HFFc6 (cell line): ENCODE data around the gene RNF181. TPM values are rescaled to one million over a fixed set of nuclear protein-coding genes. Genes with fewer than 3 reads are reported as not detected.
A peak's percentile ranks its signal among the peaks of the same experiment; 100 is the strongest.
"Not testable (repeated sequence)": the region's sequence is repeated elsewhere in the genome, so short reads cannot be mapped to it uniquely, and the experiment has no call there.

Source experiments
- DNase-seq: peaks from one replicate; pipeline ENCODE4 v3.0.0-alpha.2; 2018
- H3K27ac Mint-ChIP-seq: 2 replicates; pipeline ENCODE4 v1.8.0; 2020; ENCODE audit warnings: mild to moderate bottlenecking, mixed read lengths
- H3K27me3 Mint-ChIP-seq: 2 replicates; pipeline ENCODE4 v1.8.0; 2021; ENCODE audit warnings: mild to moderate bottlenecking, moderate library complexity, mixed read lengths; ENCODE audit not compliant: insufficient read depth
- H3K36me3 Mint-ChIP-seq: 2 replicates; pipeline ENCODE4 v1.8.0; 2021; ENCODE audit warnings: low read depth, mixed read lengths
- H3K4me1 Mint-ChIP-seq: 2 replicates; pipeline ENCODE4 v1.8.0; 2020; ENCODE audit warnings: low read depth, mixed read lengths
- H3K4me3 Mint-ChIP-seq: 2 replicates; pipeline ENCODE4 v1.8.0; 2020; ENCODE audit warnings: mild to moderate bottlenecking, moderate library complexity, mixed read lengths
- H3K9me3 Mint-ChIP-seq: 2 replicates; pipeline ENCODE4 v1.8.0; 2020; ENCODE audit warnings: mild to moderate bottlenecking, mixed read lengths
- total RNA-seq, 6 experiments: library from RNA; stranded (reverse); fragmentation: NEBNext Ultra II Directional; extraction: Animal tissue kit (Norgen Biotek cat#: 25700); gene quantifications; 2 replicates in 1 of 6; 3 replicates in 5 of 6; pipeline ENCODE4 v1.2.3, GENCODE V29; 2021
- TF ChIP-seq, protein P1 (sequence below): fragments of 200-600 bp; sonication (generic); IDR thresholded peaks from 2 replicates; pipeline ENCODE4 v1.5.0; 2021; ENCODE audit warnings: antibody characterized with exemption, mild to moderate bottlenecking

RNF181 gene
- total RNA-seq, 6 experiments from 2014 or later, result 121 to 160 (median 146) TPM

DNA sequence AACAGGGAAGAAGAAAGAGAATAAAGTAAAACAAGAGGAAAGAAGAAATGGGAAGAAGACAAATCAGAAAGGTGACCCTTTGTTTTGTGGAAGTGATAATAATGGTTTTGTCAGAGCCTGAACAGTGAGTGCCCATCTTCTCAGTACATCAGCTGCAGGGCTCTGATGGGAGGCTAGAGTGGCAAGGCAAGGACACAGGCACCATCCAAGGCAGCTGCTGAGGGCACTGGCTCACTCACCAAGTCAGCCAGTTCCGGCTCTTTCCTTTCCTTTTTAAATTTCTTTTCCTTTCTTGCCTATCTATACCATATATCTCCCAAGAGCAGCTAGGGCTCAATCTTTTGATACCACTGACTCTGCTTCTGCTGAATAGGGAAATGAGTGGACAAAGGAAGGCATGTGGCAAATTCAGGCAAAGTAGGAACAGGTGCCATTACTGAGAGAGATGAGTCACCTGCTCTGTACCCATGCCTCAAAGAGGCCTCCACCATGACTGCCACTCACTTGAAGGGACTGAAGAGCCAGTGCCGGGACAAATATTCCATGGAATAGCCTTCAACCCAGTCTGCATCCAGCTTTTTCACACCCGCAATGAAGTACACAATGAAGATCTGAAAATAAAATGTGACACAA is 40.4 kb upstream of the RNF181 start:
- Mint-ChIP-seq H3K4me3 (no peak overlapping the region), H3K9me3 (no peaks in the 10 kb centered on the region), H3K36me3 (peaks cover 16% of the 10 kb centered on the region), H3K4me1 (peaks cover 33% of the 10 kb centered on the region), H3K27me3 (no peaks in the 10 kb centered on the region), H3K27ac (no peak overlapping the region)
- TF ChIP-seq, protein P1, sequence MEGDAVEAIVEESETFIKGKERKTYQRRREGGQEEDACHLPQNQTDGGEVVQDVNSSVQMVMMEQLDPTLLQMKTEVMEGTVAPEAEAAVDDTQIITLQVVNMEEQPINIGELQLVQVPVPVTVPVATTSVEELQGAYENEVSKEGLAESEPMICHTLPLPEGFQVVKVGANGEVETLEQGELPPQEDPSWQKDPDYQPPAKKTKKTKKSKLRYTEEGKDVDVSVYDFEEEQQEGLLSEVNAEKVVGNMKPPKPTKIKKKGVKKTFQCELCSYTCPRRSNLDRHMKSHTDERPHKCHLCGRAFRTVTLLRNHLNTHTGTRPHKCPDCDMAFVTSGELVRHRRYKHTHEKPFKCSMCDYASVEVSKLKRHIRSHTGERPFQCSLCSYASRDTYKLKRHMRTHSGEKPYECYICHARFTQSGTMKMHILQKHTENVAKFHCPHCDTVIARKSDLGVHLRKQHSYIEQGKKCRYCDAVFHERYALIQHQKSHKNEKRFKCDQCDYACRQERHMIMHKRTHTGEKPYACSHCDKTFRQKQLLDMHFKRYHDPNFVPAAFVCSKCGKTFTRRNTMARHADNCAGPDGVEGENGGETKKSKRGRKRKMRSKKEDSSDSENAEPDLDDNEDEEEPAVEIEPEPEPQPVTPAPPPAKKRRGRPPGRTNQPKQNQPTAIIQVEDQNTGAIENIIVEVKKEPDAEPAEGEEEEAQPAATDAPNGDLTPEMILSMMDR, result no peak
- no peak for DNase-seq

DNA sequence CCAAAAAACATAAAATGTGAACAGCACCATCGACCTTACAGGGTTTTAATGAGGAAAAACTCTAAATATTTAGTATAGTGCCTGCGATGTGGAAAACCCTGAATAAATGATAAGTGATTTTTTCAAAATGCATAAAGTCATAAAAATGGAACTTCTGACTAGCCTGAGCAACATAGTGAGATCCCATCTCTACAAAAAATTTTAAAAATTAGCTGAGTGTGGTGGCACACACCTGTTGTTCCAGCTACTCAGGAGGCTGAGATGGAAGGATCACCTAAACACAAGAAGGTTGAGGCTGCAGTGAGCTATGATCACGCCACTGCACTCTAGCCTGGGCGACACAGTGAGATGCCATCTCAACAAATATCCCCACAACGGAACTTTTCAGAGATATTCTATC is 38.4 kb upstream of the RNF181 start:
- Mint-ChIP-seq H3K4me1 (peaks cover 29% of the 10 kb centered on the region), H3K27me3 (peaks cover 2% of the 10 kb centered on the region; the same call in 1 of the 2 replicates), H3K9me3 (no peaks in the 10 kb centered on the region), H3K27ac (no peak overlapping the region), H3K36me3 (peaks cover 5% of the 10 kb centered on the region), H3K4me3 (no peak overlapping the region)
- DNase-seq, result no peak
- TF ChIP-seq, protein P1, result no peak

DNA sequence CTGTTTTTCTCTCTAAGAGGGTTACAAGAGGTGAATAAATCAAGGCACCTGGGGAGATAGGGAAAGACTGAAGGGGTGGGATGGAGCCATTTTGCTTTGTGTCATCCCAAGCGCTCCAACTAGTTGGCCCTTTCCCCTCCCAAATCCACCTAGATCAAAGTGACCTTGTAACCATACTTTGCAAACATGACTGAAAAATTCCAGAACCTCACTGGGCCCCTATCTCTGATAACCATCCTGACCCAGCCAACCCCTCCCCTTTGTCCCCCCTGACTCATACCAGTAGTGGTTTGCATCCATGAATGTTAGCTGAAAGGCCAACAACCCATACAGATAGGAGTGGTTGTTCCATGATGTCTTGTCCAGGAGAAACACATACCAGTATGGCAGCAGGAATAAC is 37.4 kb upstream of the RNF181 start:
- Mint-ChIP-seq H3K27ac (no peak overlapping the region), H3K4me3 (no peak overlapping the region), H3K9me3 (no peaks in the 10 kb centered on the region), H3K36me3 (peaks cover 5% of the 10 kb centered on the region), H3K4me1 (peaks cover 29% of the 10 kb centered on the region), H3K27me3 (peaks cover 2% of the 10 kb centered on the region; the same call in 1 of the 2 replicates)
- TF ChIP-seq, protein P1, result no peak
- DNase-seq, result no peak

DNA sequence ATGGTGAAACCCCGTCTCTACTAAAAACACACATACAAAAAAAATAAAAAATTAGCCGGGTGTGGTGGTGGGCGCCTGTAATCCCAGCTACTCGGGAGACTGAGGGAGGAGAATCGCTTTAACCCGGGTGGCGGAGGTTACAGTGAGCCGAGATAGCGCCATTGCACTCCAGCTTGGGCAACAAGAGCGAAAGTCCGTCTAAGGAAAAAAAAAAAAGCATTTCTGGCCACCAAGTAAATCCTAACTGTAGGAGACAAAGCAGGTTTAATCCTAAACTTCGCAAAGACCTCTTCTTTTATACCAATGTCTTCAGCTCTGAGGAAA is 35.2 kb upstream of the RNF181 start:
- not testable (repeated sequence) for DNase-seq, H3K27me3 Mint-ChIP-seq, H3K36me3 Mint-ChIP-seq, H3K9me3 Mint-ChIP-seq
- H3K27ac Mint-ChIP-seq, result peak overlapping the region; percentile 88
- H3K4me1 Mint-ChIP-seq, result peaks cover 29% of the 10 kb centered on the region
- H3K4me3 Mint-ChIP-seq, result peak overlapping the region; percentile 98

DNA sequence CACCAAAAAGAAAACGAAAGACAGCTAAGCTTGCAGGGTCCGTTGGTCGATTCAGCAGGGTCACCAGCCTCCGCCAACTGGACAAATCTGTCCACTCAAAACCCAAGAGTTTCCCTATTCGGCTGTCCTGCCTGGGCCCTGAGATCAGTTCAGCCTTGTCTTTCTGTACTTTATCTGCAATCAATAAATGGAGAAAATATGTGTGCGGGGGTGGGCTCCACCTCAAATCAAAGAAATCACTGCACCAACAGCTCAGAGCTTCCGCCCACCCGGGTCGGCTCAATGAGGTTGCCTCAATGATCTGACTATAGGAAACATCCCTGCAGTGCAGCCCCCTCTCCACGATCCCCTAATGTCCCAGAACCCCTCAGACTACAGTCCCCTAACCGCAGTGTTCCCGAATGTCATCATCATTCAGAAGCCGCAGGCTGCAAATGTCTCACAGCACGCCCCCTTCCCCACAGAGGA is 34.7 kb upstream of the RNF181 start:
- TF ChIP-seq, protein P1, result no peak
- no peaks in the 10 kb centered on the region; the same call in none of the 2 replicates for H3K36me3 Mint-ChIP-seq
- no peak for DNase-seq

DNA sequence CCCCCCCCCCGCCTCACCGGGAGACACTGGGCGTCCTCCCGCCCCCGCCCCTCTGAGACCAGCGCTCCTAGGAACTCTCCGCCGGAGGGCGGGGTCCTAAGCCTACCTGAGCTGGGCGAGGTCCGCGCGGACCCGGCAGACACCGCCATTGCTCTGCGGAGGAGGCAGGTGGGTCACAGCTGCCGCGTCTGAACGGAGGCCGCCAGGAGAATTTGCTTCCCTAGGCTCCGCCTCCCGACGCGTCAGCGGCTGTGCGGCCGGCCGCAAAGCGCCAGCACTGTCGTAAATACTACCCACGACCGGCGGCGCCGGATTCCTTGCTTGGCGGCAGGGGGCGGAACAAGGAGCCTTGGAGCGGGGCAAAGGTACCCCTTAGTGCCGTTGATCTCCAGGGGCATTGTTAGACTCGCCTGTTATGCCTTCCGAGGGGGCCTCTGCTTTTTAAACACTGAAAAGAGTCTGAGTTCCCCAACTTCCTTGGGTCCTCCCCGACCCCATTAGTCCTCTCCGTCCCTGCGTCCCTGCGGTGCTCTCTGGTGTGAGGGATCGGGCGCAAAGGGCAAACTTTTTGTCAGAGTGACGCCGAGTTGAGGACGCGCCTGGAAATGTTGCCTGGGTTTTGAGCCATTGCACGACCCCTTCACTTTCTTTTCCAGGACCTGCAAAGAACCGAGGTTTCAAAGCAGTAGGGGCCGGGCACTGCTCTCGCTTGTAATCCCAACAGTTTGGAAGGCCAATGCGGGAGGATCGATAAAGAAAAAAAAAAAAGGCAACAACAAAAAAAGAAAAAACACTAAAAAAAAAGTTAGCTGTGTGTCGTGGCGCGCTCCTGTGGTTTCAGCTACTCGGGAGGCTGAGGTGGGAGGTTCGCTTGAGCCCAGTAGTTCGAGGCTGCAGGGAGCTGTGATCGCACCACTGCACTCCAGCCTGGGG is 34.0 kb upstream of the RNF181 start, which contains the start of gene GGCX:
Gene GGCX, minus strand, starts transcription at position 214 of the 933 bp plus-strand sequence. Its CDS starts 65 bp downstream, at position 149.
- TF ChIP-seq, protein P1, result peak; percentile 68

More for the DNA sequence above, 34.7 kb upstream of the RNF181 start:
- H3K27me3 Mint-ChIP-seq, result peaks cover 5% of the 10 kb centered on the region
- H3K9me3 Mint-ChIP-seq, result no peaks in the 10 kb centered on the region
- peak overlapping the region; percentile 88 for H3K27ac Mint-ChIP-seq
- H3K4me1 Mint-ChIP-seq, result peaks cover 29% of the 10 kb centered on the region
- peak overlapping the region; percentile 98 for H3K4me3 Mint-ChIP-seq

More for the DNA sequence above, 34.0 kb upstream of the RNF181 start, which contains the start of gene GGCX:
- Mint-ChIP-seq H3K9me3 (no peaks in the 10 kb centered on the region), H3K4me3 (peak within 1 kb of the TSS; percentile 98), H3K4me1 (peaks cover 29% of the 10 kb centered on the region), H3K27me3 (peaks cover 5% of the 10 kb centered on the region), H3K27ac (peak within 1 kb of the TSS; percentile 88), H3K36me3 (no peaks in the 10 kb centered on the region; the same call in 1 of the 2 replicates)
- DNase-seq, result peak; percentile 93
